ENCODE measurements around the gene DSTN.

Gene DSTN

DNA sequence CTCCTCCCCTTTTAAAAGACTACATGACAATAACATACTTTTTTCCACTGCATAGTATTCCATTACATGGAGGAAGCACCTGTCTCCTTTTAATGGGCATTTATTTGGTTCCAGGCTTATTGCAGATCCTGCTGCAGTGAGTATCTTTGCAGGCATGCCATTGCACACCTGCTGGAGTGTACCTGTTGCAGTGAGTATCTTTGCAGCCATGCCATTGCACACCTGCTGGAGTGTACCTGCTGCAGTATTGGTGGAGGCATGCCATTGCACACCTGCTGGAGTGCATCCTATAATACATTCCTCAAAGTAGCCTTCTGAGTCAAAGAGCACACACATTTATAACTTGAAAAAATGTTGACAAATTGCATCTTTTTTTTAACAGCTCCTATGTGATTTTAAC lies 40.3 kb upstream of the DSTN start:
- TF ChIP-seq, protein P1, sequence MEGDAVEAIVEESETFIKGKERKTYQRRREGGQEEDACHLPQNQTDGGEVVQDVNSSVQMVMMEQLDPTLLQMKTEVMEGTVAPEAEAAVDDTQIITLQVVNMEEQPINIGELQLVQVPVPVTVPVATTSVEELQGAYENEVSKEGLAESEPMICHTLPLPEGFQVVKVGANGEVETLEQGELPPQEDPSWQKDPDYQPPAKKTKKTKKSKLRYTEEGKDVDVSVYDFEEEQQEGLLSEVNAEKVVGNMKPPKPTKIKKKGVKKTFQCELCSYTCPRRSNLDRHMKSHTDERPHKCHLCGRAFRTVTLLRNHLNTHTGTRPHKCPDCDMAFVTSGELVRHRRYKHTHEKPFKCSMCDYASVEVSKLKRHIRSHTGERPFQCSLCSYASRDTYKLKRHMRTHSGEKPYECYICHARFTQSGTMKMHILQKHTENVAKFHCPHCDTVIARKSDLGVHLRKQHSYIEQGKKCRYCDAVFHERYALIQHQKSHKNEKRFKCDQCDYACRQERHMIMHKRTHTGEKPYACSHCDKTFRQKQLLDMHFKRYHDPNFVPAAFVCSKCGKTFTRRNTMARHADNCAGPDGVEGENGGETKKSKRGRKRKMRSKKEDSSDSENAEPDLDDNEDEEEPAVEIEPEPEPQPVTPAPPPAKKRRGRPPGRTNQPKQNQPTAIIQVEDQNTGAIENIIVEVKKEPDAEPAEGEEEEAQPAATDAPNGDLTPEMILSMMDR (IDR thresholded peaks at IDR 0.05) = no peak
- Histone ChIP-seq H3K27ac (no peak overlapping the region), H3K4me3 (no peak overlapping the region)
- no peak for DNase-seq (ENCODE audit: low spot score)

DNA sequence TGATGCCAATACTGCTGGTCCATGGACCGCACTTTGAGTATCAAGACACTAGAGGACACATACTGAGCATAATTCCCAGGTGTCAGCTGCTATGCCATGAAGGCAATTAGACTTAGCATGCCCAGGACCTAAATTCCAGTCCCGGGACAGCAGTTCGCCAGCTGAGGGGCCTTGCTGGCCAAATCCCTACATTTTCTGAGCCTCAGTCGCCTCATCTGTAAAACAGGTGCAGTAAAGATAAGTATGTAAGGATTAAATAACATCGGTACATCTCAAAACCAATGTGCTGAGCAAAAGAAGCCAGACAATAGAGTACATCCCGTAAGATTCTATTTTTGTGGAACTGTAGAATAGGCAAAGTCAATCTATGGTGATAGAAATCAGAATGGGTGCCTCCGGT lies 39.7 kb upstream of the DSTN start:
- TF ChIP-seq, protein P1 (IDR thresholded peaks at IDR 0.05) = no peak
- H3K4me3 ChIP-seq = no peak overlapping the region
- DNase-seq (ENCODE audit: low spot score) = no peak
- H3K27ac ChIP-seq = no peak overlapping the region

DNA sequence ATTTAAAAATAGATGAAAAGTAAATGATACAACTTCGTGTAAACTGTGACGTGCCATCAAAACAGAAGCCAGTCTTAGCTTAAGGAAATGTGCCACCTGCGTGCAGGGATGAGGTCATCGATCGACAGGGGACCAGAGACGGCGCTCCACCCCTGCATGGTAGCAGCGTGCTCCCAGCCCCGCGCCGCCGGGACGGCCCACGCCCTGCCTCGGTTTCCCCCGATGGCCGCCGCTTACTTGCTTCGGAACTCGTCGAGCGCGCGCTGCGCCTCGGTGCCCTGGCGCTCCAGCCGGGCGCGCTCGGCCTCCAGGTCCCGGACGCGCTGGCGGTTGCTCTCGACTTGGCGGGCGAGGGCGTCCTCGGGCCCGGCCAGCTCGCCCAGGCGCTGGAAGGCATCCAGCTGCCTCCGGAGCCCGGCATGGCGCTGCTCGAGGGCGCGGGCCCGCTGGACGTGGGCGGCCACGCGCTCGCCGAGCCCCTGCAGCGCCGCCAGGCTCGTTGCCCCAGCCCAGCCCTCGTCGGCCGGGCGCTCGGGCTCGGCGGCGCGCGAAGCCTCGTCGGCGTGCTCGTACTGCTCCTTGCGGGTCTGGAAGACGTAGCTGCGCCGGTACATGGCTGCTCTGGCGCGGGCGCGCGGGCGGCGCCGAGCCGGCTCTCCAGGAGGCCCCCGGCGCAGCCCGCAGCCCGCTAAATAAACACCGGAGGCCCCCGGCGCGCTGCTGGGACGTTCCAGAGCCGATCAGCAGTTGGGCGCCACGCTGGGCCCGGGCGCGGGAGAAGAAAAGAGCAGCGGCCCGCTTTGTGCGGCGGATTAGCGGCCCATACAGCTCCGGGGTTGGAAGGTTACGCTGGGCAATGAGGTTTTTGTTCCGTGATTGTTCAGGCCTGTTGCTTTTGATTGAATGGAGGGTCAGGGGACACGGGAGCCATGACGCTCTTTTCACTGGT lies 38.9 kb upstream of the DSTN start, which contains the start of gene BFSP1:
BFSP1 (minus strand) TSS at position 664 of the 949 bp plus-strand sequence; CDS start at position 614, 50 bp downstream.
- Histone ChIP-seq H3K27ac (peak within 1 kb of the TSS; percentile 53 to 59), H3K4me3 (peak within 1 kb of the TSS; percentile 72)
- TF ChIP-seq, protein P1 (IDR thresholded peaks at IDR 0.05) = no peak
- no peak for DNase-seq (ENCODE audit: low spot score)

DNA sequence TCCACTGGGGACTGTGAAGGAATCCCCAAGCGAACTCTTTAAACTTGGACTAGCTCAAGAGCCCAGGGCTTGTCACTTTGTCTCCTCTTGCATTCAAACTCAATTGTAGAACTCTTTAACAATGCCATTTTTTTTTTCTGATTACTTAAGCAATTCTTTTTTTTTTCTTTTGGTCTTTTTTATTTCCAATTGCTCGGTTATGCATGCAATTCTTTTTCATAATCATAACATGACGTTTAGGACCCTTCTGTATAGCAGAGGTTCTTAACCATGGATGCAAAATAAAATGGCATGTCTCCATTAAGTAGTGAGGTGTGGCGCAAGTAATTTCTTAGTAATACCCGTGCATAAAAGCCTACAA lies 38.2 kb upstream of the DSTN start:
- no peak for DNase-seq (ENCODE audit: low spot score)
- Histone ChIP-seq H3K27ac (peak overlapping the region in 1 of 2 donors; percentile 53), H3K4me3 (peak overlapping the region; percentile 72)
- TF ChIP-seq, protein P1 (IDR thresholded peaks at IDR 0.05) = no peak

DNA sequence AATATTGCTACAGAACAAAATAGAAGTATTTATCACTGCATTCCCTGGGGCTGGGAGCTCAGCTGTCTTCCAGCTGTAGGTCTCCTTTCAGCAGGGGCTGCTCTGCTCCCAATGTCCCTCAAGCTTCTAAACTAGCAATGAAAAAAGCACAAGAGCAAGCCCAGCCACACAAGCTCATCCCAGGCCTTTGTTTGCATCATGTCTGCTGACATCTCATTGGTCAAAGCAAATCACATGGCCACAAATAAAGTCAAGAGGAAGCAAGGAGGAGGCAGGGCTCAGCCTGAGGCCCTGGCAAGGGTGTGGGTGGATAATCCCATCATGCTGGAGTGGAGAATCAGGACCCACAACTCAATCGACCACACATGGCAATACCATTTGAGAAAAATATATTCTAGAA lies 36.5 kb upstream of the DSTN start:
- DNase-seq (ENCODE audit: low spot score) = no peak
- H3K4me3 ChIP-seq = no peak overlapping the region
- TF ChIP-seq, protein P1 (IDR thresholded peaks at IDR 0.05) = no peak
- no peak overlapping the region for H3K27ac ChIP-seq

DNA sequence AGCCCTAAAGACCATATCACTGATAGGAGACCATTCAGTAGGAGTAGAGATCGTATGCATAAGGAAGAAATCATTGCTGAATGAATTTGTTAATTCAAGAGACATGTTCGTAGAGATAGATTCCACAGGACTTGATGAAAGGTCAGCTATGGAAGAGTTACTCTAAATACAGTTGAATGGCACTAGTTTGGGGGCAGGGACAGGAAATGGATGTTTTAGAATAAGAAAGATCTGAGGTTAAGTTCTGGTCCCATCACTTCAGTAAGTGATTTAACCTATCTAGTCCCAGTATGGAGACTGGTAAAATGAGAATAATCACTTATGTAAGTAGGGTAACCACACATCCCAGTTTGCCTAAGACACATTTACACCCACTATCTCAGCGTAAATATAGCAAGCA lies 35.8 kb upstream of the DSTN start:
- H3K27ac ChIP-seq = no peak overlapping the region
- no peak for DNase-seq (ENCODE audit: low spot score)
- TF ChIP-seq, protein P1 (IDR thresholded peaks at IDR 0.05) = no peak
- H3K4me3 ChIP-seq = no peak overlapping the region

DNA sequence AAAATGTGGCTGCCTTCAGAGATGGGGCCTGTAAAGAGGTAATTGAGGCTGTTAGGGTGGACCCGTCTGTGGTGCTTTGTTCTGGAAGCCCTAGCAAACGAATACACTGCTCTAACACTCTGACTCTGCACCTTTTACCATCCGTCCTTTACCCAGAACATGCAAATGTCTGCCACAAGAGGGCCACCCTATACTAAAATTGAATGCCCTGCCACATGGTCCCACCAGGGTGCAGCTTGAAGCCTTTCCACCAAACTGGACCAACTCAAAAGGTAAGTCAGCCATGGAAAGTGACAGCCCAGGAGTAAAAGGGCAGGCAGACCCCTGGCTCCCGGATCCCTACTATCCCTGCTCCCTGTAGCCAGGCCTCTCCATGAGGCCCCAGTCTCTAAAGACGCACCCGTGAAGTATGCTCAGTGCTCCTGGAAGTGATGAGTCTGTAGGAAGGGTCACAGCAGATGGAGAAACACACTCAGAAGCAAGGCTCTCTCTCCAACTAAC lies 32.9 kb upstream of the DSTN start:
- TF ChIP-seq, protein P1 (IDR thresholded peaks at IDR 0.05) = peak; percentile 89
- no peak overlapping the region for H3K4me3 ChIP-seq
- peak; percentile 88 for DNase-seq (ENCODE audit: low spot score)
- H3K27ac ChIP-seq = peak overlapping the region; percentile 6 to 66
